ENCODE measurements around the gene SPDYA.
"Not testable (repeated sequence)": the region's sequence is repeated elsewhere in the genome, so short reads cannot be mapped to it uniquely, and the experiment has no call there.

SPDYA gene

GRCh38 chr2:28810384-28811285 lies at the start of gene SPDYA:
SPDYA (plus strand) TSS chr2:28810834; CDS start chr2:28816015, 5,181 bp downstream.
- DNase-seq: peak; percentile 48

- DNase-seq: no peak
These were observed 49.2 kb upstream of the SPDYA start for GRCh38 chr2:28761420-28761819.

GRCh38 chr2:28764909-28765711 lies 45.5 kb upstream of the SPDYA start:
- no peak for DNase-seq

- no peak for DNase-seq
These were observed 44.6 kb upstream of the SPDYA start for GRCh38 chr2:28766070-28766469.

GRCh38 chr2:28767337-28767736 lies 43.3 kb upstream of the SPDYA start:
- no peak for DNase-seq

- no peak for DNase-seq
These were observed 42.2 kb upstream of the SPDYA start for GRCh38 chr2:28768422-28768821.

- no peak for DNase-seq
These were observed 41.7 kb upstream of the SPDYA start for GRCh38 chr2:28768952-28769351.

GRCh38 chr2:28772351-28772750 lies 38.3 kb upstream of the SPDYA start:
- DNase-seq: no peak

- no peak for DNase-seq
These were observed 34.2 kb upstream of the SPDYA start for GRCh38 chr2:28776471-28776870.

- no peak for DNase-seq
These were observed 32.2 kb upstream of the SPDYA start for GRCh38 chr2:28778392-28778791.

GRCh38 chr2:28779001-28779400 lies 31.6 kb upstream of the SPDYA start:
- DNase-seq: no peak

GRCh38 chr2:28780496-28780895 lies 30.1 kb upstream of the SPDYA start:
- DNase-seq: no peak

GRCh38 chr2:28782423-28782822 lies 28.2 kb upstream of the SPDYA start:
- DNase-seq: no peak

- DNase-seq: not testable (repeated sequence)
These were observed 26.1 kb upstream of the SPDYA start for GRCh38 chr2:28784570-28784969.

GRCh38 chr2:28796620-28797019 lies 14.0 kb upstream of the SPDYA start:
- DNase-seq: no peak

GRCh38 chr2:28801726-28802125 lies 8.9 kb upstream of the SPDYA start:
- no peak for DNase-seq

- DNase-seq: no peak
These were observed 7.6 kb upstream of the SPDYA start for GRCh38 chr2:28802975-28803429.

GRCh38 chr2:28809927-28810326 lies 707 bp upstream of the SPDYA start:
- no peak for DNase-seq

GRCh38 chr2:28818053-28818452 lies 7.4 kb downstream of the SPDYA start:
- no peak for DNase-seq

GRCh38 chr2:28821295-28821958 lies 10.8 kb downstream of the SPDYA start:
- no peak for DNase-seq

GRCh38 chr2:28822036-28822435 lies 11.4 kb downstream of the SPDYA start:
- no peak for DNase-seq

- no peak for DNase-seq
These were observed 13.6 kb downstream of the SPDYA start for GRCh38 chr2:28824207-28824606.

GRCh38 chr2:28824870-28825269 lies 14.2 kb downstream of the SPDYA start:
- DNase-seq: no peak

All from 8988T (cell line).